Right lobe of liver (tissue), 6 donors: ENCODE data around the gene ALG14. TPM values are rescaled to one million over a fixed set of nuclear protein-coding genes. Genes with fewer than 3 reads are reported as not detected.
A peak's percentile ranks its signal among the peaks of the same experiment; 100 is the strongest.

ENCODE experiments used
- ATAC-seq, 4 donors: fragments of 200-7000 bp; cut with Tn5 transposase; one replicate each; pipeline ENCODE4 v1.9.1; 2020; ENCODE audit warnings: mild to moderate bottlenecking in 4 of 4, moderate library complexity in 4 of 4
- DNase-seq, 3 donors: peaks; one replicate each; pipeline ENCODE4 v3.0.0-alpha.2; 2020
- H3K27ac ChIP-seq, 3 donors: fragments of 200-600 bp; one replicate each; pipeline ENCODE4 v1.8.0; 2022
- H3K27me3 ChIP-seq, 2 donors: fragments of 200-600 bp; one replicate each; pipeline ENCODE4 v1.8.0; 2022
- H3K36me3 ChIP-seq, 4 donors: fragments of 200-600 bp; sonication (generic) in 1 of 4; one replicate each; pipeline versions ENCODE4 v1.5.1 to v1.8.0; 2017 to 2022; ENCODE audit warnings: control low read depth in 1 of 4
- H3K4me1 ChIP-seq, 4 donors: fragments of 200-600 bp; sonication (generic) in 1 of 4; one replicate each; pipeline versions ENCODE4 v1.5.1 to v1.8.0; 2017 to 2022; ENCODE audit warnings: control low read depth in 1 of 4
- H3K4me3 ChIP-seq, 3 donors: fragments of 200-600 bp; one replicate each; pipeline ENCODE4 v1.8.0; 2022
- H3K9me3 ChIP-seq, 4 donors: fragments of 200-600 bp; sonication (generic) in 1 of 4; one replicate each; pipeline versions ENCODE4 v1.5.1 to v1.8.0; 2017 to 2022; ENCODE audit warnings: control low read depth in 1 of 4
- POLR2A ChIP-seq: fragments of 450-650 bp; IDR thresholded peaks from one replicate; pipeline ENCODE4 v1.6.1; 2017; ENCODE audit warnings: antibody characterized with exemption, mild to moderate bottlenecking
- WGBS: methylation state at CpG from one replicate; pipeline ENCODE4 v1.1.6; 2018; ENCODE audit warnings: low coverage, low lambda C conversion rate; ENCODE audit not compliant: insufficient coverage; ENCODE audit errors: missing lambda C conversion rate; 5-methylcytosine and 5-hydroxymethylcytosine counted together
- intact Hi-C, 2 donors: fragments of 100-400 bp; cut with DNase I; formaldehyde crosslinking; loops; one replicate each; pipeline versions ENCODE4 v1.11.2 to v1.14.1; 2022
- total RNA-seq, 6 experiments: library from RNA; depleted of rRNA in 2 of 6; stranded (reverse); fragments of >200 nt in 2 of 6; fragmentation: NEBNext Ultra II Directional in 3 of 6; extraction: Animal tissue kit (Norgen Biotek cat#: 25700) in 3 of 6; gene quantifications; one replicate each; pipeline versions ENCODE4 v1.1.0 to v1.2.4, GENCODE V29; 2016 to 2023
- TF ChIP-seq, protein P1 (sequence below), 4 donors: fragments of 200-600 bp in 3 of 4; fragments of 450-650 bp in 1 of 4; IDR thresholded peaks; one replicate each; pipeline versions ENCODE4 v1.5.1 to v1.8.0; 2016 to 2022; ENCODE audit warnings: antibody characterized with exemption in 4 of 4, mild to moderate bottlenecking in 2 of 4
- donor health status: DM: no; HTN: yes; CAD: no.
- donor health status: DM: no; HTN: no; CAD: no.
- donor health status: DM: no; HTN: no; CAD: no.
- donor health status: DM: no; HTN: yes; CAD: no.
- donor health status: DM: no; HTN: yes; CAD: no.

The ALG14 gene
- total RNA-seq, 6 experiments from 2014 or later: 1.5 to 8.3 (median 5.0) TPM

DNA sequence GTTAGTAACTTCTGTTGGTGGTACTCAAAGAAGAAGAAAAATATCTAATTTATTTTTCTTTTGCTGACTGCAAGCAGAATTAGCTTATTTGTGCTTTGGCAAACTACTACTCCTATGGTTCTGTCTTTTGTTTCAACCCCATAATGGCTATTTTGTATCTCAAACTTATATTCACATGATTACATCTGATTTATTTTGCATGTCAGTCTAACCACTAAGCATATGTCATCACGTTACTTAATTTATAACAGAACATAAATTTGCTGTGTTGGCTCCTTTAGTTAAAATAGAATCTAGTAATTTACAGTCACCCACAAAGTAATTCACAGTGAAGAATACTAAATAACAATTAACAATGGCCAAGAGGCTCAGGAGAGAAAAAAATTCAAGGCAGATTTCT is 106.7 kb downstream of the ALG14 start:
- WGBS: 83% methylated on average over 1 of the region's 1 CpG
- no peak for TF ChIP-seq POLR2A
- TF ChIP-seq, protein P1, sequence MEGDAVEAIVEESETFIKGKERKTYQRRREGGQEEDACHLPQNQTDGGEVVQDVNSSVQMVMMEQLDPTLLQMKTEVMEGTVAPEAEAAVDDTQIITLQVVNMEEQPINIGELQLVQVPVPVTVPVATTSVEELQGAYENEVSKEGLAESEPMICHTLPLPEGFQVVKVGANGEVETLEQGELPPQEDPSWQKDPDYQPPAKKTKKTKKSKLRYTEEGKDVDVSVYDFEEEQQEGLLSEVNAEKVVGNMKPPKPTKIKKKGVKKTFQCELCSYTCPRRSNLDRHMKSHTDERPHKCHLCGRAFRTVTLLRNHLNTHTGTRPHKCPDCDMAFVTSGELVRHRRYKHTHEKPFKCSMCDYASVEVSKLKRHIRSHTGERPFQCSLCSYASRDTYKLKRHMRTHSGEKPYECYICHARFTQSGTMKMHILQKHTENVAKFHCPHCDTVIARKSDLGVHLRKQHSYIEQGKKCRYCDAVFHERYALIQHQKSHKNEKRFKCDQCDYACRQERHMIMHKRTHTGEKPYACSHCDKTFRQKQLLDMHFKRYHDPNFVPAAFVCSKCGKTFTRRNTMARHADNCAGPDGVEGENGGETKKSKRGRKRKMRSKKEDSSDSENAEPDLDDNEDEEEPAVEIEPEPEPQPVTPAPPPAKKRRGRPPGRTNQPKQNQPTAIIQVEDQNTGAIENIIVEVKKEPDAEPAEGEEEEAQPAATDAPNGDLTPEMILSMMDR (IDR thresholded peaks at IDR 0.05): no peak

DNA sequence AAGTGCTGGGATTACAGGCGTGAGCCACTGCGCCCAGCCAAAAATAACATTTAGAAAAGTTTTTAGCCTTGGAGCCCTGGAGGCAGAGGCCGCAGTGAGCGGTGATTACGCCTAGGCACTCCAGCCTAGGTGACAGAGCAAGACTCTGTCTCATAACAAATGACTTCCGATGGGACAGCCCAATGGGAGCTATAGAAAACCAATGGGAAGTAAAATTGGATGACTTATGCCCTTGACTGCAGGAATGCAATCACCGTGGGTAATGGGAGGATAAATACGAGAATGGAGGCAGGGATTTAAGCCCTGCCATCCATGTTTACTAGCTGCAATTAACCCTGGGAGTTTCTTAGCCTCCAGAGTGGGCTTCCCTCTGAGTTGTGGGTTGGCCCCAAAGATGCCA is 108.9 kb downstream of the ALG14 start:
- WGBS: 76% methylated on average over 5 of the region's 8 CpGs
- TF ChIP-seq, protein P1 (IDR thresholded peaks at IDR 0.05): no peak
- TF ChIP-seq POLR2A: no peak
- no peak for ATAC-seq

More for the DNA sequence above, 106.7 kb downstream of the ALG14 start:
- no peak for DNase-seq
- no peaks in the 10 kb centered on the region for H3K27me3 ChIP-seq
- no peak overlapping the region for H3K27ac ChIP-seq
- intact Hi-C loops: no loop called here
- H3K36me3 ChIP-seq: no peaks in the 10 kb centered on the region
- H3K4me1 ChIP-seq: peaks cover 0 to 25% (median 5%) of the 10 kb centered on the region in 4 donors
- no peaks in the 10 kb centered on the region for H3K9me3 ChIP-seq
- ATAC-seq: no peak
- no peak overlapping the region for H3K4me3 ChIP-seq

DNA sequence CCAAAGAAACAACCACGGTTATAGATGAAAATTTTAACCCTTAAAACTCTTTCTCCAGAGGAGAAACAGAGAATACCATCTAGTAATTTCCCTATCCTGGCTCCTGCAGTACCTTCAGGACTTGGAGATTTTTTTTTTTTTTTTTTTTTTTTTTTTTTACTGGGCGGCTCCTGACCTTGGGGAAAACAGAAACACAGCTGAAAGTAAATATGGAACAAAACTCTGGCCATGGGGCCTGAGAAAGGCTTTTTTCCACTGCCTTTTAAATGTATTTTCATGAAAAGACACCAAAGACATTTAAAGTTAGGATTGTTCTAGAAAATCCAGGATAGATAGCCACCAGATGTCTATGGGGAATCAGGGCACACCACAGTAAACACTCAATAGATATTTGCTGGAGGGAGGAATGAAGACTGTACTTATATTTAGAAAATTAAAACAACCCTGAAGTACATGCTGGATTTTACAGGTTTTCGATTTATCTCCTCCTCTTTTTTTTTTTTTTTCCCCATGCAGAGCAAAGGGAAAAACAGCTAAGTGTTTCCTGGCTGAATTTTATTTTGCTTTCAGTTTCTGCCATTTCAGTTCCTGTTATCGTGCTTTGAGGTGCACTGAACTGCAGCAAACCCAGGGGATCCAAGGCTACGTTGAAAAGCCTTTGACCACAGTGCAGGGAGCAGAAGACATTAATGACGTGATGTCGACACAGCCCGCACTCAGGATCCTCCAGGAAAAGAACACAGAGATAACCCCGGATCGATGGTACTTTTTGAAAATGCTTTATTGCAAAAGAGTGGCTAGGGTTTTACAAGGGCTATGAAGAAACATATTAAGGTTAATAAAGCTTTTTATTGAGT is 110.1 kb downstream of the ALG14 start:
- TF ChIP-seq, protein P1 (IDR thresholded peaks at IDR 0.05): no peak
- TF ChIP-seq POLR2A: no peak
- no peaks in the 10 kb centered on the region for H3K27me3 ChIP-seq
- intact Hi-C loops: no loop called here
- ATAC-seq (peak; percentile 88 to 96 (median 90)), DNase-seq (peak; percentile 69 to 89 (median 81))
- H3K4me3 ChIP-seq: peak overlapping the region; percentile 4 to 37 (median 31)
- no peaks in the 10 kb centered on the region for H3K36me3 ChIP-seq
- 7% methylated on average over 10 of the region's 10 CpGs for WGBS
- no peaks in the 10 kb centered on the region for H3K9me3 ChIP-seq
- peaks cover 0 to 40% (median 7%) of the 10 kb centered on the region in 4 donors for H3K4me1 ChIP-seq
- peak overlapping the region; percentile 84 to 96 (median 92) for H3K27ac ChIP-seq

More for the DNA sequence above, 108.9 kb downstream of the ALG14 start:
- peaks cover 0 to 27% (median 5%) of the 10 kb centered on the region in 4 donors for H3K4me1 ChIP-seq
- peak overlapping the region in 2 of 3 donors; percentile 92 to 96 for H3K27ac ChIP-seq
- H3K4me3 ChIP-seq: no peak overlapping the region
- intact Hi-C loops: no loop called here
- H3K36me3 ChIP-seq: no peaks in the 10 kb centered on the region
- no peaks in the 10 kb centered on the region for H3K27me3 ChIP-seq
- DNase-seq: no peak
- no peaks in the 10 kb centered on the region for H3K9me3 ChIP-seq

DNA sequence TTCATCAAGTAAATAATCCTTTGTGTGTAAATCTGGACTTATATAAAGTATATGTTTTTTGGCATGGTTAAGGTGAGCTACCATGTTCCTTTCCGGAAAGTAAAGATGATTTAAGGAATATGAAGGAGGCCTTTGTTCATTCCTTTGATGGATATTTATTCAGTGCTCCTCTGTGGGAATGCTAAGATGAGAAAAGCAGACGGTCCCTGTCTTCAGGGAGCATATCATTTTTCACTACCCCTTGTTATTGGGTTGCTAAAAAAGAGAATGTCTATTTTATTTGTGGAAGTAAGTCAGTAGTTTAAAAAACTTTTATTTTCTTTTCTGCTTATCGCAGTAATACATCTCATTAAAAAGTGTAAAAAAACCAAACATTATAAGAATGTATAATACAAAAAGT is 110.8 kb downstream of the ALG14 start:
- ATAC-seq (no peak), DNase-seq (no peak)
- no peak overlapping the region for H3K4me3 ChIP-seq
- no peaks in the 10 kb centered on the region for H3K9me3 ChIP-seq
- no peaks in the 10 kb centered on the region for H3K36me3 ChIP-seq
- TF ChIP-seq, protein P1 (IDR thresholded peaks at IDR 0.05): no peak
- TF ChIP-seq POLR2A: no peak
- WGBS: 77% methylated on average over 3 of the region's 3 CpGs
- peaks cover 0 to 46% (median 7%) of the 10 kb centered on the region in 4 donors for H3K4me1 ChIP-seq
- H3K27me3 ChIP-seq: no peaks in the 10 kb centered on the region
- H3K27ac ChIP-seq: peak overlapping the region; percentile 84 to 96 (median 92)
- intact Hi-C loops: no loop called here
